DOHH2 (cell line): Measurements from ENCODE around the gene GNGT2.

ENCODE experiments used
- EZH2phosphoT487 ChIP-seq: fragments of 200-600 bp; sonication (generic); IDR thresholded peaks from 2 replicates; pipeline ENCODE4 v1.6.1; 2017; ENCODE audit warnings: borderline replicate concordance, mild to moderate bottlenecking, antibody characterized with exemption, low read length, moderate library complexity, mixed read lengths
- TF ChIP-seq, protein P1 (sequence below): fragments of 200-600 bp; sonication (generic); IDR thresholded peaks from one replicate; pipeline ENCODE4 v1.5.1; 2014; ENCODE audit warnings: antibody characterized with exemption, mild to moderate bottlenecking, low read depth, low read length; ENCODE audit not compliant: poor library complexity, severe bottlenecking

DNA sequence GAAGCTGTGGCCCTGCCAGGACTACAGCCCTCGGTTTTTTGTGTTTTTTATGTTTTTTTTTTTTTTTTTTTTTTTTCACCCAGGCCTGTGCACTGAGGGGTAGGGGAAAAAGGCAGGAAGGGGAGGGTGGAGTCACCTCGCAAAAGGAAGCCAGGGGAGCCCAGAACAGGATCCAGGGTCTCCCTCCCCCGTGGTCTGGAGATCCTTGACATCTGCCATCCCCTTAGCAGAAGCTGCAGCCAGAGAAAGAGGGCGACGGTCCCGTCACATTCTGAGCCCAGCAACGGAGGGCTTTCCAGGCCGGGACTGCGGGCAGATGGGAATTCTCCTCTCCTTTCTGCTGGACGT, 49.3 kb upstream of the GNGT2 start:
- TF ChIP-seq, protein P1, sequence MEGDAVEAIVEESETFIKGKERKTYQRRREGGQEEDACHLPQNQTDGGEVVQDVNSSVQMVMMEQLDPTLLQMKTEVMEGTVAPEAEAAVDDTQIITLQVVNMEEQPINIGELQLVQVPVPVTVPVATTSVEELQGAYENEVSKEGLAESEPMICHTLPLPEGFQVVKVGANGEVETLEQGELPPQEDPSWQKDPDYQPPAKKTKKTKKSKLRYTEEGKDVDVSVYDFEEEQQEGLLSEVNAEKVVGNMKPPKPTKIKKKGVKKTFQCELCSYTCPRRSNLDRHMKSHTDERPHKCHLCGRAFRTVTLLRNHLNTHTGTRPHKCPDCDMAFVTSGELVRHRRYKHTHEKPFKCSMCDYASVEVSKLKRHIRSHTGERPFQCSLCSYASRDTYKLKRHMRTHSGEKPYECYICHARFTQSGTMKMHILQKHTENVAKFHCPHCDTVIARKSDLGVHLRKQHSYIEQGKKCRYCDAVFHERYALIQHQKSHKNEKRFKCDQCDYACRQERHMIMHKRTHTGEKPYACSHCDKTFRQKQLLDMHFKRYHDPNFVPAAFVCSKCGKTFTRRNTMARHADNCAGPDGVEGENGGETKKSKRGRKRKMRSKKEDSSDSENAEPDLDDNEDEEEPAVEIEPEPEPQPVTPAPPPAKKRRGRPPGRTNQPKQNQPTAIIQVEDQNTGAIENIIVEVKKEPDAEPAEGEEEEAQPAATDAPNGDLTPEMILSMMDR, result no peak
- TF ChIP-seq EZH2phosphoT487, result no peak
